Subcutaneous abdominal adipose tissue (tissue), 5 donors: ENCODE measurements around the gene RASGRF1.
"Not testable (repeated sequence)": the region's sequence is repeated elsewhere in the genome, so short reads cannot be mapped to it uniquely, and the experiment has no call there.

Experiments
- H3K27ac ChIP-seq: one replicate; pipeline ENCODE4 v1.7.0; 2013; ENCODE audit warnings: low read depth, mild to moderate bottlenecking, inconsistent platforms, low read length, moderate library complexity
- H3K27me3 ChIP-seq, 5 donors: one replicate each; pipeline ENCODE4 v1.7.0; 2013; ENCODE audit warnings: low read length in 5 of 5, inconsistent platforms in 1 of 5; ENCODE audit not compliant: control insufficient read depth in 5 of 5, insufficient read depth in 4 of 5
- H3K36me3 ChIP-seq, 5 donors: one replicate each; pipeline ENCODE4 v1.7.0; 2013; ENCODE audit warnings: low read length in 5 of 5; ENCODE audit not compliant: control insufficient read depth in 5 of 5, insufficient read depth in 5 of 5
- H3K4me1 ChIP-seq, 5 donors: one replicate each; pipeline ENCODE4 v1.7.0; 2013; ENCODE audit warnings: low read length in 5 of 5, mild to moderate bottlenecking in 3 of 5, moderate library complexity in 1 of 5; ENCODE audit not compliant: control insufficient read depth in 5 of 5, insufficient read depth in 5 of 5
- H3K4me3 ChIP-seq, 5 donors: one replicate each; pipeline ENCODE4 v1.7.0; 2013; ENCODE audit warnings: low read length in 5 of 5, low read depth in 1 of 5
- H3K9ac ChIP-seq, 5 donors: one replicate each; pipeline ENCODE4 v1.7.0; 2013; ENCODE audit warnings: low read length in 5 of 5, mild to moderate bottlenecking in 4 of 5, moderate library complexity in 3 of 5
- H3K9me3 ChIP-seq, 5 donors: one replicate each; pipeline ENCODE4 v1.7.0; 2013; ENCODE audit warnings: low read length in 5 of 5; ENCODE audit not compliant: control insufficient read depth in 5 of 5
- donor health status: healthy.
- donor health status: healthy.
- donor health status: healthy.
- donor health status: healthy.
- donor health status: healthy.

RASGRF1 gene

GRCh38 chr15:79124388-79124787 lies 33.8 kb upstream of the RASGRF1 start:
- Histone ChIP-seq H3K27me3 (peaks cover 0 to 4% (median 3%) of the 10 kb centered on the region in 5 donors), H3K9ac (no peak overlapping the region), H3K4me3 (no peak overlapping the region), H3K27ac (no peak overlapping the region), H3K36me3 (no peaks in the 10 kb centered on the region), H3K4me1 (no peaks in the 10 kb centered on the region), H3K9me3 (peaks cover 0 to 4% (median 0%) of the 10 kb centered on the region in 5 donors)

GRCh38 chr15:79122991-79123390 lies 32.4 kb upstream of the RASGRF1 start:
- Histone ChIP-seq H3K4me1 (no peaks in the 10 kb centered on the region), H3K4me3 (no peak overlapping the region), H3K9ac (no peak overlapping the region), H3K36me3 (no peaks in the 10 kb centered on the region), H3K27ac (no peak overlapping the region), H3K9me3 (peaks cover 0 to 4% (median 0%) of the 10 kb centered on the region in 5 donors), H3K27me3 (no peaks in the 10 kb centered on the region)

GRCh38 chr15:79122391-79122790 lies 31.8 kb upstream of the RASGRF1 start:
- Histone ChIP-seq H3K4me1 (no peaks in the 10 kb centered on the region), H3K36me3 (no peaks in the 10 kb centered on the region)

GRCh38 chr15:79121571-79121970 lies 31.0 kb upstream of the RASGRF1 start:
- Histone ChIP-seq H3K27me3 (no peaks in the 10 kb centered on the region), H3K4me3 (no peak overlapping the region), H3K9ac (no peak overlapping the region), H3K9me3 (no peaks in the 10 kb centered on the region), H3K4me1 (no peaks in the 10 kb centered on the region), H3K27ac (no peak overlapping the region), H3K36me3 (no peaks in the 10 kb centered on the region)

More at GRCh38 chr15:79122391-79122790, 31.8 kb upstream of the RASGRF1 start:
- H3K27ac ChIP-seq, result no peak overlapping the region
- no peaks in the 10 kb centered on the region for H3K9me3 ChIP-seq
- no peak overlapping the region for H3K9ac ChIP-seq
- no peaks in the 10 kb centered on the region for H3K27me3 ChIP-seq
- H3K4me3 ChIP-seq, result no peak overlapping the region

GRCh38 chr15:79117442-79118204 lies 27.0 kb upstream of the RASGRF1 start:
- H3K27ac ChIP-seq, result no peak overlapping the region
- no peaks in the 10 kb centered on the region for H3K36me3 ChIP-seq
- H3K9ac ChIP-seq, result no peak overlapping the region
- peaks cover 0 to 4% (median 3%) of the 10 kb centered on the region in 5 donors for H3K27me3 ChIP-seq
- H3K4me3 ChIP-seq, result no peak overlapping the region
- H3K9me3 ChIP-seq, result peaks cover 3 to 8% (median 6%) of the 10 kb centered on the region in 5 donors
- no peaks in the 10 kb centered on the region for H3K4me1 ChIP-seq

GRCh38 chr15:79116771-79117170 lies 26.2 kb upstream of the RASGRF1 start:
- Histone ChIP-seq H3K4me1 (no peaks in the 10 kb centered on the region), H3K9ac (no peak overlapping the region)

GRCh38 chr15:79115986-79116665 lies 25.5 kb upstream of the RASGRF1 start:
- H3K9ac ChIP-seq, result no peak overlapping the region
- H3K9me3 ChIP-seq, result peaks cover 3 to 8% (median 6%) of the 10 kb centered on the region in 5 donors
- H3K27me3 ChIP-seq, result peaks cover 0 to 4% (median 3%) of the 10 kb centered on the region in 5 donors
- no peak overlapping the region for H3K4me3 ChIP-seq
- no peak overlapping the region for H3K27ac ChIP-seq
- no peaks in the 10 kb centered on the region for H3K4me1 ChIP-seq
- no peaks in the 10 kb centered on the region for H3K36me3 ChIP-seq

More at GRCh38 chr15:79116771-79117170, 26.2 kb upstream of the RASGRF1 start:
- Histone ChIP-seq H3K36me3 (no peaks in the 10 kb centered on the region), H3K27me3 (peaks cover 0 to 4% (median 3%) of the 10 kb centered on the region in 5 donors), H3K9me3 (peaks cover 3 to 8% (median 6%) of the 10 kb centered on the region in 5 donors), H3K27ac (no peak overlapping the region), H3K4me3 (no peak overlapping the region)

- Histone ChIP-seq H3K27ac (no peak overlapping the region), H3K4me3 (no peak overlapping the region), H3K9me3 (peaks cover 3 to 8% (median 6%) of the 10 kb centered on the region in 5 donors), H3K36me3 (no peaks in the 10 kb centered on the region), H3K4me1 (no peaks in the 10 kb centered on the region), H3K9ac (no peak overlapping the region), H3K27me3 (peaks cover 0 to 4% (median 3%) of the 10 kb centered on the region in 5 donors)
Measured at GRCh38 chr15:79113831-79114230, 23.3 kb upstream of the RASGRF1 start.

- not testable (repeated sequence) for H3K9ac ChIP-seq, H3K27me3 ChIP-seq, H3K27ac ChIP-seq, H3K9me3 ChIP-seq, H3K4me3 ChIP-seq, H3K36me3 ChIP-seq, H3K4me1 ChIP-seq
Measured at GRCh38 chr15:79111404-79111803, 20.8 kb upstream of the RASGRF1 start.

- Histone ChIP-seq H3K4me3 (no peak overlapping the region), H3K36me3 (no peaks in the 10 kb centered on the region), H3K27ac (no peak overlapping the region), H3K9me3 (no peaks in the 10 kb centered on the region), H3K9ac (no peak overlapping the region), H3K4me1 (no peaks in the 10 kb centered on the region), H3K27me3 (peaks cover 0 to 23% (median 5%) of the 10 kb centered on the region in 5 donors)
Measured at GRCh38 chr15:79105141-79105540, 14.6 kb upstream of the RASGRF1 start.
